Thyroid gland (tissue), 4 donors: ENCODE data around the gene MAGEC1. TPM values are rescaled to one million over a fixed set of nuclear protein-coding genes. Genes with fewer than 3 reads are reported as not detected.

Experiments used
- DNase-seq, 2 donors: peaks; one replicate each; pipeline ENCODE4 v3.0.0-alpha.2; 2019
- H3K27ac ChIP-seq, 3 donors: fragments of 200-600 bp; sonication (generic); 1 replicate in 2 of 3; 2 replicates in 1 of 3; pipeline ENCODE4 v1.5.1; 2016 to 2019; ENCODE audit warnings: mild to moderate bottlenecking in 1 of 3, moderate library complexity in 1 of 3
- H3K27me3 ChIP-seq: fragments of 200-600 bp; sonication (generic); one replicate; pipeline ENCODE4 v1.5.1; 2019
- H3K36me3 ChIP-seq, 2 donors: fragments of 200-600 bp; sonication (generic); one replicate each; pipeline ENCODE4 v1.5.1; 2016 to 2019
- H3K4me1 ChIP-seq, 2 donors: fragments of 200-600 bp; sonication (generic); one replicate each; pipeline ENCODE4 v1.5.1; 2017 to 2019
- H3K4me3 ChIP-seq, 3 donors: fragments of 200-600 bp; sonication (generic); replicated peaks in 1 of 3; 1 replicate in 2 of 3; 2 replicates in 1 of 3; pipeline ENCODE4 v1.5.1; 2016; ENCODE audit warnings: mild to moderate bottlenecking in 1 of 3
- H3K9me3 ChIP-seq: fragments of 200-600 bp; sonication (generic); one replicate; pipeline ENCODE4 v1.5.1; 2017
- POLR2A ChIP-seq, 2 donors: fragments of 450-650 bp; IDR thresholded peaks; one replicate each; pipeline ENCODE4 v1.6.1; 2017; ENCODE audit warnings: antibody characterized with exemption in 2 of 2, mild to moderate bottlenecking in 2 of 2, moderate library complexity in 1 of 2
- WGBS, 2 donors: methylation state at CpG; one replicate each; pipeline ENCODE4 v1.1.5; 2017; 5-methylcytosine and 5-hydroxymethylcytosine counted together
- intact Hi-C: fragments of 100-400 bp; cut with DNase I; formaldehyde crosslinking; loops from one replicate; pipeline ENCODE4 v1.15.1; 2023
- total RNA-seq, 4 donors: library from RNA; depleted of rRNA; stranded (reverse); fragments of >200 nt; gene quantifications; one replicate each; pipeline ENCODE4 v1.2.3, GENCODE V29; 2016
- TF ChIP-seq, protein P1 (sequence below), 6 experiments: fragments of 200-600 bp in 3 of 6; fragments of 450-650 bp in 3 of 6; sonication (generic) in 3 of 6; IDR thresholded peaks; one replicate each; pipeline ENCODE4 v1.5.1; 2016 to 2019; ENCODE audit warnings: antibody characterized with exemption in 6 of 6, mild to moderate bottlenecking in 2 of 6, inconsistent platforms in 1 of 6, moderate library complexity in 1 of 6

MAGEC1 gene
- total RNA-seq, 4 donors from 2014 or later = 0.13 TPM; not detected in 3

GRCh38 chrX:141897690-141898089 lies 6.0 kb upstream of the MAGEC1 start:
- Histone ChIP-seq H3K4me3 (no peak overlapping the region), H3K27ac (no peak overlapping the region), H3K9me3 (no peaks in the 10 kb centered on the region), H3K4me1 (no peaks in the 10 kb centered on the region), H3K36me3 (no peaks in the 10 kb centered on the region), H3K27me3 (no peaks in the 10 kb centered on the region)
- no peak for DNase-seq
- intact Hi-C loops = no loop called here
- no peak for TF ChIP-seq POLR2A (IDR thresholded peaks at IDR 0.05)
- TF ChIP-seq, protein P1, sequence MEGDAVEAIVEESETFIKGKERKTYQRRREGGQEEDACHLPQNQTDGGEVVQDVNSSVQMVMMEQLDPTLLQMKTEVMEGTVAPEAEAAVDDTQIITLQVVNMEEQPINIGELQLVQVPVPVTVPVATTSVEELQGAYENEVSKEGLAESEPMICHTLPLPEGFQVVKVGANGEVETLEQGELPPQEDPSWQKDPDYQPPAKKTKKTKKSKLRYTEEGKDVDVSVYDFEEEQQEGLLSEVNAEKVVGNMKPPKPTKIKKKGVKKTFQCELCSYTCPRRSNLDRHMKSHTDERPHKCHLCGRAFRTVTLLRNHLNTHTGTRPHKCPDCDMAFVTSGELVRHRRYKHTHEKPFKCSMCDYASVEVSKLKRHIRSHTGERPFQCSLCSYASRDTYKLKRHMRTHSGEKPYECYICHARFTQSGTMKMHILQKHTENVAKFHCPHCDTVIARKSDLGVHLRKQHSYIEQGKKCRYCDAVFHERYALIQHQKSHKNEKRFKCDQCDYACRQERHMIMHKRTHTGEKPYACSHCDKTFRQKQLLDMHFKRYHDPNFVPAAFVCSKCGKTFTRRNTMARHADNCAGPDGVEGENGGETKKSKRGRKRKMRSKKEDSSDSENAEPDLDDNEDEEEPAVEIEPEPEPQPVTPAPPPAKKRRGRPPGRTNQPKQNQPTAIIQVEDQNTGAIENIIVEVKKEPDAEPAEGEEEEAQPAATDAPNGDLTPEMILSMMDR (IDR thresholded peaks at IDR 0.05) = no peak
- 69 to 82% methylated on average over 2 of the region's 2 CpGs for WGBS, 2 donors

DNA sequence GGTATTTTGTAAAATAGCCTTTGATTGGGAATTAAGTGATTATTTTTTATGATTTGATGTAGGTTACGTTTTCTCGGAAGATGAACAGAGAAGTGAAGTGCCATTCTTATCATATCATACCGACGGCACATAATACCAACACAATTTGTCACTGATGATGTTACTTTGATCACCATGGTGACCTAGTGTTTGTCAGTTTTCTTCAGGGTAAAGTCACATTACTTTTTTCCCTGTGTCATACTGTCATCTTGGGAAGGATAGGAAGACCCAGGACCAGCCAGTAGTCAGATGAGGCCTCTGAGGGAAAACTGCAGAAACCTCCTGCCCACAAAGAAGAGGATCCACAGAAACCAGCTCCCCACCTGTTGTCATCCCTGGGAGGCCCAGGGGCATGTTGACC lies 1.3 kb upstream of the MAGEC1 start:
- no peaks in the 10 kb centered on the region for H3K4me1 ChIP-seq
- no peaks in the 10 kb centered on the region for H3K27me3 ChIP-seq
- intact Hi-C loops = no loop called here
- H3K4me3 ChIP-seq = no peak overlapping the region
- H3K27ac ChIP-seq = no peak overlapping the region
- DNase-seq = no peak
- no peaks in the 10 kb centered on the region for H3K9me3 ChIP-seq
- no peaks in the 10 kb centered on the region for H3K36me3 ChIP-seq
- TF ChIP-seq, protein P1 (IDR thresholded peaks at IDR 0.05) = no peak
- no peak for TF ChIP-seq POLR2A (IDR thresholded peaks at IDR 0.05)
- WGBS, 2 donors = 61 to 89% methylated on average over 4 of the region's 4 CpGs

DNA sequence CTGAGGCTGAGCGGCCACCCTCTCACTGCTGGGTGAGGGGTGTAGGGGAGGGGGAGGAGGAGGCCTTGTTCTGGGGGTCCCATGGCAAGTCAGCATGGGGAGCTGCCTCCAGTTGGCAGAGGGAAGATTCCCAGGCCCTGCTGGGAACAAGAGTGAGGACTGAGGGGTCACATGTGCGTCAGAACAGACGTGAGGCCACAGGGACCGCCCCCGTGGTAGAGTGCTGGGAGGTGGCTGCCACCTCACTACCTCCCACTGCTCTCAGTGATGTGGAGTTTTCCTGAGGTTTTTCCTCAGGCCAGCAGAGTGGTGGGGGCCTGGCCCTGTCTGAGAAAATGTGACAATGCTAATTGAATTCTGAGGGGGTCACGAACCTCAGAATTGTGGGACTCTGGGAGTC lies 568 bp downstream of the MAGEC1 start:
- H3K27ac ChIP-seq = no peak overlapping the region
- TF ChIP-seq, protein P1 (IDR thresholded peaks at IDR 0.05) = no peak
- TF ChIP-seq POLR2A (IDR thresholded peaks at IDR 0.05) = no peak
- no peak overlapping the region for H3K4me3 ChIP-seq
- H3K9me3 ChIP-seq = no peaks in the 10 kb centered on the region
- no peak for DNase-seq
- intact Hi-C loops = no loop called here
- WGBS, 2 donors = 97 to 100% methylated on average over 1 to 5 of the region's 6 CpGs
- no peaks in the 10 kb centered on the region for H3K27me3 ChIP-seq
- no peaks in the 10 kb centered on the region for H3K36me3 ChIP-seq
- H3K4me1 ChIP-seq = no peaks in the 10 kb centered on the region

DNA sequence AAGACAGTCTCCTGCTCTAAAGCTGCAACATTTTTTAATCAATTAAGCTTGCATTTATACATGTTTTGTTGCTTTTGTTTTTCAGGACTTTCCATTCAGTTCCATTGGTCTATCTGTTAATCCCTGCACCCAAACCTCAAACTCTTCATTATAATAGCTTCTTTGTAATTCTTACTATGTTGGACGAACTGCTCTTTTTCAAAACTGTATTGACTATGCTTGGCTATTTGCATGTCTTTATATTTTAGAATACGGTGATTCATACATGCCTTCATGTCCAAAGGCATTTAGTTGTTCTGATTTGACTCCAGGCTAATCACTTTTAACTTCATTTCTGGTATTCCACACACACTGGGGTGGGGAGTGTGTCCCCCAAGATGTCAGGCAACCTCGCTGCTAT lies 14.1 kb downstream of the MAGEC1 start:
- Histone ChIP-seq H3K36me3 (no peaks in the 10 kb centered on the region), H3K27ac (no peak overlapping the region), H3K4me1 (no peaks in the 10 kb centered on the region), H3K27me3 (no peaks in the 10 kb centered on the region), H3K9me3 (no peaks in the 10 kb centered on the region), H3K4me3 (no peak overlapping the region)
- TF ChIP-seq, protein P1 (IDR thresholded peaks at IDR 0.05) = no peak
- no peak for TF ChIP-seq POLR2A (IDR thresholded peaks at IDR 0.05)
- intact Hi-C loops = no loop called here
- WGBS, 2 donors = 71 to 81% methylated on average over 3 of the region's 3 CpGs
- no peak for DNase-seq

DNA sequence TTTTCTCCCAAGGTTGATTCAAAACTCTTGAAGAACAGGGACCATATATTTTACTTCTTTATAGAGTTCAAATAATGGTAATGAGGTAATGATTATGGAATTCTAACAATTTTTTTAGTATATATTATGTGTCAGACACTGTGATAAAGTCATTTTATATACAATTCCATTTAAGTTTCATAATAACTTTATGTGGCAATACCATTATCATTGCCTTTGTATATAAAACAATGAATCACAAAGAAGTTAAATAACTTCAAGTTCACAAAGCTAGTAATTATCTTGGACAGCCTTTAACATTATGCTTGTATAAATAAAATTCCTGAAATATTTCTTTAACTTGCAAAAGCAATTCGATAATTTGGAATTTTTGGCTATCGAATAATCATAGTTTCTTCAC lies 20.6 kb downstream of the MAGEC1 start:
- Histone ChIP-seq H3K27me3 (no peaks in the 10 kb centered on the region), H3K27ac (no peak overlapping the region), H3K9me3 (no peaks in the 10 kb centered on the region), H3K4me3 (no peak overlapping the region), H3K4me1 (no peaks in the 10 kb centered on the region), H3K36me3 (no peaks in the 10 kb centered on the region)
- no peak for DNase-seq
- intact Hi-C loops = no loop called here
- WGBS, 2 donors = 92 to 94% methylated on average over 2 of the region's 2 CpGs
- TF ChIP-seq, protein P1 (IDR thresholded peaks at IDR 0.05) = no peak
